GM12892 (cell line): Measurements from ENCODE around the gene AAK1.

Source experiments
- POLR2A ChIP-seq: IDR thresholded peaks from 2 replicates; pipeline ENCODE4 v1.6.1; 2011; ENCODE audit warnings: low read depth, low read length, control low read depth
- POLR2AphosphoS5 ChIP-seq: IDR thresholded peaks from 2 replicates; pipeline ENCODE4 v1.6.1; 2011; ENCODE audit warnings: low read depth, low read length, control low read depth
- TAF1 ChIP-seq: IDR thresholded peaks from 2 replicates; pipeline ENCODE4 v1.6.1; 2011; ENCODE audit warnings: low read depth, mild to moderate bottlenecking, control low read depth, low read length, borderline replicate concordance

- TF ChIP-seq TAF1 (no peak), POLR2A (no peak), POLR2AphosphoS5 (no peak)
These were observed 160.5 kb downstream of the AAK1 start for GRCh38 chr2:69483024-69483423.
